Stimulated activated CD8-positive, alpha-beta memory T cell treated with anti-CD3 and anti-CD28 coated beads, Interleukin-2, amount 100 ng/mL, for 1 hour (primary cell): ENCODE results near the gene ADH4.
"Not testable (repeated sequence)": the region's sequence is repeated elsewhere in the genome, so short reads cannot be mapped to it uniquely, and the experiment has no call there.

Experiments used
- DNase-seq, 2 donors: peaks; one replicate each; pipeline ENCODE4 v3.0.0-alpha.2; 2020; ENCODE audit warnings: low read depth in 2 of 2

The ADH4 gene

GRCh38 chr4:99144070-99144469 is at the start of gene ADH4:
ADH4 (minus strand) TSS chr4:99144297; CDS start chr4:99144222, 75 bp downstream.
- no peak for DNase-seq

- no peak for DNase-seq
These were observed 46.2 kb upstream of the ADH4 start for GRCh38 chr4:99190336-99190735.

GRCh38 chr4:99189900-99190299 is 45.8 kb upstream of the ADH4 start:
- not testable (repeated sequence) for DNase-seq

GRCh38 chr4:99186029-99186428 is 41.9 kb upstream of the ADH4 start:
- no peak for DNase-seq

- DNase-seq = no peak
These were observed 41.5 kb upstream of the ADH4 start for GRCh38 chr4:99185581-99185980.

- no peak for DNase-seq
These were observed 36.4 kb upstream of the ADH4 start for GRCh38 chr4:99180382-99181070.

- no peak for DNase-seq
These were observed 35.5 kb upstream of the ADH4 start for GRCh38 chr4:99179626-99180025.

- no peak for DNase-seq
These were observed 35.1 kb upstream of the ADH4 start for GRCh38 chr4:99179178-99179577.

GRCh38 chr4:99166544-99166943 is 22.4 kb upstream of the ADH4 start:
- no peak for DNase-seq

- no peak for DNase-seq
These were observed 21.9 kb upstream of the ADH4 start for GRCh38 chr4:99165978-99166377.

GRCh38 chr4:99161373-99162099 is 17.4 kb upstream of the ADH4 start:
- no peak for DNase-seq

GRCh38 chr4:99159699-99160098 is 15.6 kb upstream of the ADH4 start:
- no peak for DNase-seq

- DNase-seq = no peak
These were observed 13.4 kb upstream of the ADH4 start for GRCh38 chr4:99157478-99157935.

- DNase-seq = no peak
These were observed 12.9 kb upstream of the ADH4 start for GRCh38 chr4:99156992-99157391.

GRCh38 chr4:99154658-99155342 is 10.7 kb upstream of the ADH4 start:
- DNase-seq = no peak

GRCh38 chr4:99151995-99152394 is 7.9 kb upstream of the ADH4 start:
- DNase-seq = no peak

GRCh38 chr4:99151452-99151851 is 7.4 kb upstream of the ADH4 start:
- DNase-seq = no peak

GRCh38 chr4:99149426-99150019 is 5.4 kb upstream of the ADH4 start:
- no peak for DNase-seq

GRCh38 chr4:99148550-99148949 is 4.5 kb upstream of the ADH4 start:
- DNase-seq = no peak

- no peak for DNase-seq
These were observed 490 bp upstream of the ADH4 start for GRCh38 chr4:99144587-99144986.

- no peak for DNase-seq
These were observed 7.8 kb downstream of the ADH4 start for GRCh38 chr4:99136329-99136728.

GRCh38 chr4:99135541-99136162 is 8.4 kb downstream of the ADH4 start:
- DNase-seq = no peak
